Liver (tissue), 9 donors: ENCODE results near the gene ENDOU. TPM values are rescaled to one million over a fixed set of nuclear protein-coding genes. Genes with fewer than 3 reads are reported as not detected.

Experiments
- DNase-seq: peaks from one replicate; pipeline ENCODE4 v3.0.0-alpha.2; 2017; ENCODE audit warnings: low spot score
- H3K27ac ChIP-seq, 2 donors: one replicate each; pipeline ENCODE4 v1.7.0; 2013; ENCODE audit warnings: inconsistent platforms in 2 of 2, low read length in 2 of 2, control low read depth in 1 of 2, low read depth in 1 of 2, mild to moderate bottlenecking in 1 of 2
- H3K27me3 ChIP-seq, 4 donors: one replicate each; pipeline versions ENCODE4 v1.6.1 to v1.7.0; 2013; ENCODE audit warnings: low read length in 3 of 4, inconsistent platforms in 1 of 4, mild to moderate bottlenecking in 1 of 4, moderate library complexity in 1 of 4; ENCODE audit not compliant: control insufficient read depth in 4 of 4, insufficient read depth in 4 of 4
- H3K36me3 ChIP-seq, 4 donors: one replicate each; pipeline versions ENCODE4 v1.6.1 to v1.7.0; 2013; ENCODE audit warnings: low read length in 3 of 4, mild to moderate bottlenecking in 3 of 4, low read depth in 1 of 4, moderate library complexity in 1 of 4; ENCODE audit not compliant: control insufficient read depth in 4 of 4, insufficient read depth in 3 of 4
- H3K4me1 ChIP-seq, 4 donors: one replicate each; pipeline versions ENCODE4 v1.6.1 to v1.7.0; 2013; ENCODE audit warnings: low read length in 3 of 4, mild to moderate bottlenecking in 3 of 4, moderate library complexity in 1 of 4; ENCODE audit not compliant: control insufficient read depth in 4 of 4, insufficient read depth in 4 of 4
- H3K4me3 ChIP-seq, 3 donors: one replicate each; pipeline versions ENCODE4 v1.6.1 to v1.7.0; 2013; ENCODE audit warnings: low read length in 3 of 3, control low read depth in 1 of 3, low read depth in 1 of 3, mild to moderate bottlenecking in 1 of 3
- H3K9ac ChIP-seq, 2 donors: one replicate each; pipeline ENCODE4 v1.7.0; 2013; ENCODE audit warnings: low read length in 2 of 2, mild to moderate bottlenecking in 2 of 2, moderate library complexity in 2 of 2, control low read depth in 1 of 2, low read depth in 1 of 2
- H3K9me3 ChIP-seq, 4 donors: one replicate each; pipeline versions ENCODE4 v1.6.1 to v1.7.0; 2013; ENCODE audit warnings: low read length in 3 of 4; ENCODE audit not compliant: control insufficient read depth in 4 of 4
- CTCF ChIP-seq: fragments of 150-350 bp; IDR thresholded peaks from 2 replicates; pipeline ENCODE4 v1.5.1; 2017; ENCODE audit warnings: improper control_type of control experiment, low read depth, low read length; ENCODE audit not compliant: missing input control
- EGR1 ChIP-seq, 2 donors: IDR thresholded peaks; 2 replicates each; pipeline ENCODE4 v1.6.1; 2016 to 2018; ENCODE audit warnings: antibody characterized with exemption in 2 of 2, low read depth in 2 of 2
- FOXA1 ChIP-seq: IDR thresholded peaks from 2 replicates; pipeline ENCODE4 v1.6.1; 2016; ENCODE audit warnings: antibody characterized with exemption
- FOXA2 ChIP-seq: IDR thresholded peaks from 2 replicates; pipeline ENCODE4 v1.6.1; 2016; ENCODE audit warnings: antibody characterized with exemption
- GABPA ChIP-seq, 2 donors: IDR thresholded peaks in 1 of 2; conservative IDR thresholded peaks in 1 of 2; 2 replicates each; pipeline ENCODE4 v1.6.1; 2016; ENCODE audit warnings: antibody characterized with exemption in 2 of 2, mild to moderate bottlenecking in 1 of 2, moderate library complexity in 1 of 2
- HNF4A ChIP-seq, 2 donors: conservative IDR thresholded peaks; 2 replicates each; pipeline ENCODE4 v1.6.1; 2016; ENCODE audit warnings: antibody characterized with exemption in 2 of 2, mild to moderate bottlenecking in 2 of 2
- HNF4G ChIP-seq: IDR thresholded peaks from 2 replicates; pipeline ENCODE4 v1.6.1; 2016; ENCODE audit warnings: antibody characterized with exemption
- JUND ChIP-seq, 2 donors: IDR thresholded peaks; 2 replicates each; pipeline ENCODE4 v1.6.1; 2016; ENCODE audit warnings: antibody characterized with exemption in 2 of 2
- NR2F2 ChIP-seq: IDR thresholded peaks from 2 replicates; pipeline ENCODE4 v1.6.1; 2016; ENCODE audit warnings: antibody characterized with exemption
- RAD21 ChIP-seq, 2 donors: IDR thresholded peaks; 2 replicates each; pipeline ENCODE4 v1.6.1; 2016; ENCODE audit warnings: antibody characterized with exemption in 2 of 2, mild to moderate bottlenecking in 2 of 2
- RXRA ChIP-seq, 2 donors: IDR thresholded peaks; 2 replicates each; pipeline ENCODE4 v1.6.1; 2017 to 2018; ENCODE audit warnings: antibody characterized with exemption in 2 of 2, mild to moderate bottlenecking in 1 of 2
- SP1 ChIP-seq: IDR thresholded peaks from 2 replicates; pipeline ENCODE4 v1.6.1; 2018; ENCODE audit warnings: antibody characterized with exemption, mild to moderate bottlenecking
- TAF1 ChIP-seq: conservative IDR thresholded peaks from 2 replicates; pipeline ENCODE4 v1.6.1; 2016; ENCODE audit warnings: antibody characterized with exemption, mild to moderate bottlenecking
- YY1 ChIP-seq: IDR thresholded peaks from 2 replicates; pipeline ENCODE4 v1.6.1; 2016; ENCODE audit warnings: antibody characterized with exemption, mild to moderate bottlenecking
- WGBS: extraction: QIAGEN DNeasy Blood & Tissue Kit; methylation state at CpG from one replicate; pipeline ENCODE4 v1.1.7; 2013; 5-methylcytosine and 5-hydroxymethylcytosine counted together
- polyA plus RNA-seq, 2 donors: library from polyadenylated mRNA; stranded (reverse) in 1 of 2; unstranded in 1 of 2; fragments of 200-250 nt in 1 of 2; fragments of >200 nt in 1 of 2; fragmentation: Nextera tagmentation in 1 of 2; extraction: Ambion mirVana in 1 of 2; gene quantifications; one replicate each; pipeline versions ENCODE4 v1.2.1 to v1.2.3, GENCODE V29; 2013 to 2015
- total RNA-seq, 2 donors: library from RNA; depleted of rRNA; stranded (reverse); fragments of >200 nt; gene quantifications; one replicate each; pipeline ENCODE4 v1.2.3, GENCODE V29; 2014
- TF ChIP-seq, protein P1 (sequence below): IDR thresholded peaks from 2 replicates; pipeline ENCODE4 v1.6.1; 2016; ENCODE audit warnings: antibody characterized with exemption
- TF ChIP-seq, protein P2 (sequence below): IDR thresholded peaks from 2 replicates; pipeline ENCODE4 v1.6.1; 2016; ENCODE audit warnings: antibody characterized with exemption, mild to moderate bottlenecking
- TF ChIP-seq, protein P3 (sequence below): IDR thresholded peaks from 2 replicates; pipeline ENCODE4 v1.6.1; 2016; ENCODE audit warnings: antibody characterized with exemption
- TF ChIP-seq, protein P4 (sequence below): IDR thresholded peaks from 2 replicates; pipeline ENCODE4 v1.6.1; 2016; ENCODE audit warnings: antibody characterized with exemption
- donor health status: healthy.
- donor health status: healthy.
- donor health status: healthy.
- donor health status: healthy.
- donor health status: healthy.

ENDOU gene
- total and polyA plus RNA-seq, 4 donors = 0.25 TPM; not detected in 3

DNA sequence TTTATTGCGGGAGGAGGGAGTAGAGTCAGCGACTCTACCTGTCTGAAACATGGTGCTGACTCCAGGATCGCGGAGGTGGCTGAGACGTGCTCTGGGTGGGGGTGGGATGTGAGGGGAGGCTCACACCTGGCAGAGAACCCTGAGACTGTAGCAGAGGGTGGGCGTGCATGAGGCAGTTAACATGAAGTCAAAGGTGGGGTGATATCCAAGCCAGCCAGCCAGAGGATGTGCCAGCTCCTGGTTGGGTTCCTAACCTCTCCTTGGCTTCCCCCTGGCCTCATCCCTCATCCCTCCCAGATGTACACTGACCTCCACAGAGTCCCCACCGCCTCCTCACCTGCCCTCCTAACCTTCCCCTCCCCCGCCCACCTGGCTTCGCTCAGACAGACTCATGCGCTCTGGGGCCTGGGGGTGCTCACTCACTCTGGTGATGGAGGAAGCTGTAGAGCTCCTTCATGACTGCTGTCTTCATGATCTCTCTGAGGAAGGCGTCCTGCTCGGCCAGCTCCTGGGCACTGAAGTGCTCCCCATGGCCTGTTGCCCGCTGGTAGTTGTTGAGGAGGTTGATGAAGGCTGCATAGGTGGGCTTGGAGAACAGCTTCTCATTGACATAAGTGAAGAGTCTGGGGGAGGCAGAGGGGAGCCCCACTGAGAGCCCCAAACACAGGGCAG is 9.3 kb downstream of the ENDOU start (continued):
- TF ChIP-seq JUND (IDR thresholded peaks at IDR 0.05) (no peak), GABPA (IDR thresholded peaks at IDR 0.05 in 1 of 2, conservative IDR thresholded peaks at IDR 0.05 in 1 of 2) (no peak), RAD21 (IDR thresholded peaks at IDR 0.05) (no peak), FOXA1 (no peak)
- TF ChIP-seq, protein P1, sequence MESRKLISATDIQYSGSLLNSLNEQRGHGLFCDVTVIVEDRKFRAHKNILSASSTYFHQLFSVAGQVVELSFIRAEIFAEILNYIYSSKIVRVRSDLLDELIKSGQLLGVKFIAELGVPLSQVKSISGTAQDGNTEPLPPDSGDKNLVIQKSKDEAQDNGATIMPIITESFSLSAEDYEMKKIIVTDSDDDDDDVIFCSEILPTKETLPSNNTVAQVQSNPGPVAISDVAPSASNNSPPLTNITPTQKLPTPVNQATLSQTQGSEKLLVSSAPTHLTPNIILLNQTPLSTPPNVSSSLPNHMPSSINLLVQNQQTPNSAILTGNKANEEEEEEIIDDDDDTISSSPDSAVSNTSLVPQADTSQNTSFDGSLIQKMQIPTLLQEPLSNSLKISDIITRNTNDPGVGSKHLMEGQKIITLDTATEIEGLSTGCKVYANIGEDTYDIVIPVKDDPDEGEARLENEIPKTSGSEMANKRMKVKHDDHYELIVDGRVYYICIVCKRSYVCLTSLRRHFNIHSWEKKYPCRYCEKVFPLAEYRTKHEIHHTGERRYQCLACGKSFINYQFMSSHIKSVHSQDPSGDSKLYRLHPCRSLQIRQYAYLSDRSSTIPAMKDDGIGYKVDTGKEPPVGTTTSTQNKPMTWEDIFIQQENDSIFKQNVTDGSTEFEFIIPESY = no peak

- no peak overlapping the region for H3K9ac ChIP-seq
- no peaks in the 10 kb centered on the region for H3K9me3 ChIP-seq
- peak overlapping the region; percentile 64 to 71 for H3K27ac ChIP-seq
- H3K4me3 ChIP-seq = no peak overlapping the region
- WGBS = 6% methylated on average over 10 of the region's 10 CpGs
- DNase-seq = peak; percentile 76
- peaks cover 0 to 7% (median 1%) of the 10 kb centered on the region in 4 donors for H3K36me3 ChIP-seq
- TF ChIP-seq, protein P1 = no peak
- no peak for TF ChIP-seq HNF4G
- peak; percentile 19 for TF ChIP-seq NR2F2
- TF ChIP-seq, protein P2, sequence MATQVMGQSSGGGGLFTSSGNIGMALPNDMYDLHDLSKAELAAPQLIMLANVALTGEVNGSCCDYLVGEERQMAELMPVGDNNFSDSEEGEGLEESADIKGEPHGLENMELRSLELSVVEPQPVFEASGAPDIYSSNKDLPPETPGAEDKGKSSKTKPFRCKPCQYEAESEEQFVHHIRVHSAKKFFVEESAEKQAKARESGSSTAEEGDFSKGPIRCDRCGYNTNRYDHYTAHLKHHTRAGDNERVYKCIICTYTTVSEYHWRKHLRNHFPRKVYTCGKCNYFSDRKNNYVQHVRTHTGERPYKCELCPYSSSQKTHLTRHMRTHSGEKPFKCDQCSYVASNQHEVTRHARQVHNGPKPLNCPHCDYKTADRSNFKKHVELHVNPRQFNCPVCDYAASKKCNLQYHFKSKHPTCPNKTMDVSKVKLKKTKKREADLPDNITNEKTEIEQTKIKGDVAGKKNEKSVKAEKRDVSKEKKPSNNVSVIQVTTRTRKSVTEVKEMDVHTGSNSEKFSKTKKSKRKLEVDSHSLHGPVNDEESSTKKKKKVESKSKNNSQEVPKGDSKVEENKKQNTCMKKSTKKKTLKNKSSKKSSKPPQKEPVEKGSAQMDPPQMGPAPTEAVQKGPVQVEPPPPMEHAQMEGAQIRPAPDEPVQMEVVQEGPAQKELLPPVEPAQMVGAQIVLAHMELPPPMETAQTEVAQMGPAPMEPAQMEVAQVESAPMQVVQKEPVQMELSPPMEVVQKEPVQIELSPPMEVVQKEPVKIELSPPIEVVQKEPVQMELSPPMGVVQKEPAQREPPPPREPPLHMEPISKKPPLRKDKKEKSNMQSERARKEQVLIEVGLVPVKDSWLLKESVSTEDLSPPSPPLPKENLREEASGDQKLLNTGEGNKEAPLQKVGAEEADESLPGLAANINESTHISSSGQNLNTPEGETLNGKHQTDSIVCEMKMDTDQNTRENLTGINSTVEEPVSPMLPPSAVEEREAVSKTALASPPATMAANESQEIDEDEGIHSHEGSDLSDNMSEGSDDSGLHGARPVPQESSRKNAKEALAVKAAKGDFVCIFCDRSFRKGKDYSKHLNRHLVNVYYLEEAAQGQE = no peak
- TF ChIP-seq FOXA2 = peak; percentile 46
- peak; percentile 66 for TF ChIP-seq YY1
- TF ChIP-seq EGR1 (IDR thresholded peaks at IDR 0.05; ENCODE audit: low read depth in 2 of 2) = no peak
- no peak for TF ChIP-seq FOXA1
- TF ChIP-seq CTCF = peak; percentile 70
- TF ChIP-seq TAF1 = no peak
- peak; percentile 53 to 74 for TF ChIP-seq RXRA (IDR thresholded peaks at IDR 0.05)
- TF ChIP-seq JUND (IDR thresholded peaks at IDR 0.05) = peak; percentile 28 to 70
- TF ChIP-seq, protein P3, sequence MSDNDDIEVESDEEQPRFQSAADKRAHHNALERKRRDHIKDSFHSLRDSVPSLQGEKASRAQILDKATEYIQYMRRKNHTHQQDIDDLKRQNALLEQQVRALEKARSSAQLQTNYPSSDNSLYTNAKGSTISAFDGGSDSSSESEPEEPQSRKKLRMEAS = no peak
- TF ChIP-seq RAD21 (IDR thresholded peaks at IDR 0.05) = peak; percentile 91
- TF ChIP-seq, protein P4, sequence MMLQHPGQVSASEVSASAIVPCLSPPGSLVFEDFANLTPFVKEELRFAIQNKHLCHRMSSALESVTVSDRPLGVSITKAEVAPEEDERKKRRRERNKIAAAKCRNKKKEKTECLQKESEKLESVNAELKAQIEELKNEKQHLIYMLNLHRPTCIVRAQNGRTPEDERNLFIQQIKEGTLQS = no peak
- peak; percentile 60 for TF ChIP-seq SP1
- peak; percentile 49 to 65 for TF ChIP-seq HNF4A (conservative IDR thresholded peaks at IDR 0.05)
- no peak for TF ChIP-seq GABPA (IDR thresholded peaks at IDR 0.05 in 1 of 2, conservative IDR thresholded peaks at IDR 0.05 in 1 of 2)
- H3K27me3 ChIP-seq = no peaks in the 10 kb centered on the region
- peaks cover 6 to 12% (median 9%) of the 10 kb centered on the region in 4 donors for H3K4me1 ChIP-seq
Observed at GRCh38 chr12:47715393-47715876, 9.9 kb downstream of the ENDOU start.
